Cardiac muscle cell (in vitro differentiated cells and primary cell): ENCODE measurements around the gene MGAT3. TPM values are rescaled to one million over a fixed set of nuclear protein-coding genes. Genes with fewer than 3 reads are reported as not detected.
A peak's percentile ranks its signal among the peaks of the same experiment; 100 is the strongest.

Source experiments
- DNase-seq, 2 donors: peaks; one replicate each; pipeline versions ENCODE4 v3.0.0 to v3.0.0-alpha.2; 2010 to 2017; ENCODE audit warnings: low read depth in 1 of 2, low spot score in 1 of 2
- H3K27ac ChIP-seq: fragments of 200-600 bp; sonication (generic); 2 replicates; pipeline ENCODE4 v1.5.1; 2016
- H3K27me3 ChIP-seq: fragments of 200-600 bp; sonication (generic); 2 replicates; pipeline ENCODE4 v1.6.0; 2016; ENCODE audit warnings: control low read depth
- H3K36me3 ChIP-seq: fragments of 200-600 bp; sonication (generic); 2 replicates; pipeline ENCODE4 v1.5.1; 2016; ENCODE audit warnings: control low read depth
- H3K4me1 ChIP-seq: fragments of 200-600 bp; sonication (generic); 2 replicates; pipeline ENCODE4 v1.8.1; 2017; ENCODE audit warnings: low read depth, mild to moderate bottlenecking, mixed run types
- H3K4me3 ChIP-seq: fragments of 200-600 bp; sonication (generic); 2 replicates; pipeline ENCODE4 v1.5.1; 2016; ENCODE audit warnings: mild to moderate bottlenecking
- H3K9me3 ChIP-seq: fragments of 200-600 bp; sonication (generic); 2 replicates; pipeline ENCODE4 v1.5.1; 2017; ENCODE audit warnings: low read depth, mild to moderate bottlenecking, control low read depth
- CTCF ChIP-seq: IDR thresholded peaks from 2 replicates; pipeline ENCODE4 v1.5.1; 2012; ENCODE audit warnings: low read depth, mild to moderate bottlenecking, low read length
- polyA plus RNA-seq: library from polyadenylated mRNA; unstranded; fragments of >200 nt; fragmentation: Nextera tagmentation; extraction: Ambion mirVana; gene quantifications from 2 replicates; pipeline ENCODE4 v1.2.1, GENCODE V29; 2016
- total RNA-seq: library from RNA; depleted of rRNA; stranded (reverse); fragments of >200 nt; gene quantifications from 2 replicates; pipeline ENCODE4 v1.2.3, GENCODE V29; 2016

MGAT3 gene
- total and polyA plus RNA-seq, 2 experiments from 2014 or later = 9.9 to 38.0 TPM

- H3K27me3 ChIP-seq = no peaks in the 10 kb centered on the region
- no peak overlapping the region for H3K4me3 ChIP-seq
- peak overlapping the region; percentile 56 for H3K27ac ChIP-seq
- TF ChIP-seq CTCF = no peak
- H3K4me1 ChIP-seq = peaks cover 15% of the 10 kb centered on the region
- DNase-seq = no peak
- H3K36me3 ChIP-seq = peaks cover 15% of the 10 kb centered on the region
- no peaks in the 10 kb centered on the region for H3K9me3 ChIP-seq
These were observed 70.7 kb downstream of the MGAT3 start for GRCh38 chr22:39527481-39527961.

GRCh38 chr22:39528080-39528661 lies 71.4 kb downstream of the MGAT3 start:
- Histone ChIP-seq H3K27ac (peak overlapping the region; percentile 12), H3K4me3 (no peak overlapping the region), H3K4me1 (peaks cover 10% of the 10 kb centered on the region), H3K27me3 (no peaks in the 10 kb centered on the region), H3K9me3 (no peaks in the 10 kb centered on the region), H3K36me3 (peaks cover 8% of the 10 kb centered on the region)
- no peak for DNase-seq
- no peak for TF ChIP-seq CTCF

GRCh38 chr22:39528681-39529486 lies 72.1 kb downstream of the MGAT3 start:
- DNase-seq = peak; percentile 92 to 97
- H3K9me3 ChIP-seq = no peaks in the 10 kb centered on the region
- H3K4me1 ChIP-seq = peaks cover 7% of the 10 kb centered on the region
- H3K27ac ChIP-seq = peak overlapping the region; percentile 12
- H3K36me3 ChIP-seq = peaks cover 5% of the 10 kb centered on the region
- H3K4me3 ChIP-seq = no peak overlapping the region
- H3K27me3 ChIP-seq = no peaks in the 10 kb centered on the region
- TF ChIP-seq CTCF = peak; percentile 99

- H3K36me3 ChIP-seq = no peaks in the 10 kb centered on the region
- no peak overlapping the region for H3K27ac ChIP-seq
- no peak overlapping the region for H3K4me3 ChIP-seq
- H3K4me1 ChIP-seq = peaks cover 7% of the 10 kb centered on the region
- DNase-seq = no peak
- H3K9me3 ChIP-seq = no peaks in the 10 kb centered on the region
- TF ChIP-seq CTCF = no peak
- H3K27me3 ChIP-seq = no peaks in the 10 kb centered on the region
These were observed 72.7 kb downstream of the MGAT3 start for GRCh38 chr22:39529487-39529851.

GRCh38 chr22:39530116-39530515 lies 73.3 kb downstream of the MGAT3 start:
- no peak for TF ChIP-seq CTCF
- H3K27me3 ChIP-seq = no peaks in the 10 kb centered on the region
- H3K27ac ChIP-seq = no peak overlapping the region
- no peaks in the 10 kb centered on the region for H3K36me3 ChIP-seq
- H3K4me3 ChIP-seq = no peak overlapping the region
- H3K4me1 ChIP-seq = peaks cover 7% of the 10 kb centered on the region
- DNase-seq = no peak
- no peaks in the 10 kb centered on the region for H3K9me3 ChIP-seq
